OCI-LY7 (cell line): ENCODE data around the gene ZNF552. TPM values are rescaled to one million over a fixed set of nuclear protein-coding genes. Genes with fewer than 3 reads are reported as not detected.

Experiments used
- BruUV-seq: library from RNA; stranded (reverse); fragments of 400-500 nt; replicated peaks from 2 replicates; lab custom pipeline; 2021; lab: Mats Ljungman, UMichigan
- CTCF ChIA-PET: fragments of 300-600 bp; sonication (Branson Sonifier 250); formaldehyde crosslinking; loops from one replicate; lab custom pipeline; 2022; ENCODE audit warnings: antibody characterized with exemption; ENCODE audit not compliant: unreplicated experiment; lab: Charles Lee
- POLR2A ChIA-PET: fragments of 300-600 bp; sonication (Branson Sonifier 250); formaldehyde crosslinking; loops from one replicate; lab custom pipeline; 2022; ENCODE audit warnings: antibody characterized with exemption; lab: Charles Lee
- DNase-seq: peaks from one replicate; pipeline ENCODE4 v3.0.0-alpha.2; 2015; ENCODE audit warnings: low spot score
- H2AFZ ChIP-seq: fragments of 200-600 bp; sonication (generic), shearing (Covaris generic); 2 replicates; pipeline ENCODE4 v1.6.1; 2014; ENCODE audit warnings: mild to moderate bottlenecking, antibody characterized with exemption, low read length, moderate library complexity
- H3K27ac ChIP-seq: fragments of 200-600 bp; sonication (generic); 2 replicates; pipeline ENCODE4 v1.5.1; 2014; ENCODE audit warnings: mixed run types, low read depth, mild to moderate bottlenecking, moderate library complexity, low read length, inconsistent platforms; ENCODE audit not compliant: poor library complexity, severe bottlenecking
- H3K36me3 ChIP-seq: fragments of 200-600 bp; sonication (generic); 2 replicates; pipeline ENCODE4 v1.6.1; 2014; ENCODE audit warnings: mild to moderate bottlenecking, antibody characterized with exemption, low read length, moderate library complexity, mixed read lengths; ENCODE audit not compliant: insufficient read depth
- H3K4me1 ChIP-seq: fragments of 200-600 bp; sonication (generic); 2 replicates; pipeline ENCODE4 v1.5.1; 2014; ENCODE audit warnings: mild to moderate bottlenecking, low read length; ENCODE audit not compliant: insufficient read depth, poor library complexity, severe bottlenecking
- H3K4me2 ChIP-seq: fragments of 200-600 bp; sonication (generic); 2 replicates; pipeline ENCODE4 v1.6.1; 2014; ENCODE audit warnings: mild to moderate bottlenecking, low read length
- H3K4me3 ChIP-seq: fragments of 200-600 bp; sonication (generic); 2 replicates; pipeline ENCODE4 v1.5.1; 2014; ENCODE audit warnings: mild to moderate bottlenecking, low read depth, low read length; ENCODE audit not compliant: poor library complexity, severe bottlenecking
- H3K79me2 ChIP-seq: fragments of 200-600 bp; sonication (generic); 2 replicates; pipeline ENCODE4 v1.6.1; 2016; ENCODE audit warnings: low read depth, mild to moderate bottlenecking, low read length, moderate library complexity, mixed read lengths; ENCODE audit not compliant: insufficient read depth
- H3K9me2 ChIP-seq: fragments of 200-600 bp; sonication (generic); 2 replicates; pipeline ENCODE4 v1.6.1; 2016; ENCODE audit warnings: mild to moderate bottlenecking, low read length, mixed read lengths; ENCODE audit not compliant: insufficient read depth
- H3K9me3 ChIP-seq: fragments of 200-600 bp; sonication (generic); 2 replicates; pipeline ENCODE4 v1.6.1; 2014; ENCODE audit warnings: mild to moderate bottlenecking, mixed run types, low read length, mixed read lengths
- H4K20me1 ChIP-seq: fragments of 200-600 bp; sonication (generic); 2 replicates; pipeline ENCODE4 v1.6.1; 2014; ENCODE audit warnings: mild to moderate bottlenecking, antibody characterized with exemption, low read length, moderate library complexity, mixed read lengths; ENCODE audit not compliant: insufficient read depth
- CTCF ChIP-seq: fragments of 200-600 bp; sonication (generic); conservative IDR thresholded peaks from 2 replicates; pipeline ENCODE4 v1.5.1; 2014; ENCODE audit warnings: mild to moderate bottlenecking, antibody characterized with exemption, low read length, moderate library complexity, mixed read lengths
- EZH2phosphoT487 ChIP-seq: fragments of 200-600 bp; sonication (generic); IDR thresholded peaks from 2 replicates; pipeline ENCODE4 v1.6.1; 2018; ENCODE audit warnings: low read depth, borderline replicate concordance, mild to moderate bottlenecking, mixed run types, antibody characterized with exemption, low read length, moderate library complexity, mixed read lengths
- intact Hi-C: fragments of 100-400 bp; cut with micrococcal nuclease; formaldehyde crosslinking; loops from one replicate; pipeline ENCODE4 v1.10.0; 2022; ENCODE audit not compliant: unreplicated experiment
- total RNA-seq, 2 experiments: library from RNA; depleted of rRNA in 1 of 2; stranded (reverse); fragments of >200 nt in 1 of 2; shearing (Covaris generic) in 1 of 2; gene quantifications; 2 replicates each; pipeline ENCODE4 v1.2.3, GENCODE V29; 2014 to 2022

ZNF552 gene
- total RNA-seq, 2 experiments from 2014 or later: 8.6 to 11.4 TPM

- peaks cover 21% of the 10 kb centered on the region; the same call in 1 of the 2 replicates for H3K79me2 ChIP-seq
- POLR2A ChIA-PET: no interaction called here
- no TSS peak for BruUV-seq
Observed at GRCh38 chr19:57786286-57786685, 28.4 kb downstream of the ZNF552 start.

GRCh38 chr19:57779220-57779845, 35.4 kb downstream of the ZNF552 start:
- BruUV-seq: no TSS peak
- Histone ChIP-seq H3K9me2 (no peaks in the 10 kb centered on the region), H4K20me1 (no peaks in the 10 kb centered on the region), H2AFZ (no peak overlapping the region), H3K79me2 (peaks cover 81% of the 10 kb centered on the region), H3K4me3 (no peak overlapping the region), H3K9me3 (no peaks in the 10 kb centered on the region), H3K27ac (no peak overlapping the region), H3K4me2 (no peak overlapping the region), H3K4me1 (peaks cover 12% of the 10 kb centered on the region), H3K36me3 (peaks cover 85% of the 10 kb centered on the region)
- DNase-seq: no peak
- ChIA-PET CTCF (no interaction called here), POLR2A (no interaction called here)
- TF ChIP-seq EZH2phosphoT487: no peak
- no peak for TF ChIP-seq CTCF
- intact Hi-C loops: no loop called here

More at GRCh38 chr19:57786286-57786685, 28.4 kb downstream of the ZNF552 start:
- Histone ChIP-seq H2AFZ (no peak overlapping the region), H3K4me3 (no peak overlapping the region), H3K36me3 (peaks cover 66% of the 10 kb centered on the region), H3K9me3 (no peaks in the 10 kb centered on the region), H3K4me1 (no peaks in the 10 kb centered on the region), H3K27ac (no peak overlapping the region), H4K20me1 (no peaks in the 10 kb centered on the region), H3K9me2 (no peaks in the 10 kb centered on the region), H3K4me2 (no peak overlapping the region)
- no peak for DNase-seq
- CTCF ChIA-PET: no interaction called here
- intact Hi-C loops: no loop called here
- TF ChIP-seq EZH2phosphoT487 (no peak), CTCF (no peak)

DNA sequence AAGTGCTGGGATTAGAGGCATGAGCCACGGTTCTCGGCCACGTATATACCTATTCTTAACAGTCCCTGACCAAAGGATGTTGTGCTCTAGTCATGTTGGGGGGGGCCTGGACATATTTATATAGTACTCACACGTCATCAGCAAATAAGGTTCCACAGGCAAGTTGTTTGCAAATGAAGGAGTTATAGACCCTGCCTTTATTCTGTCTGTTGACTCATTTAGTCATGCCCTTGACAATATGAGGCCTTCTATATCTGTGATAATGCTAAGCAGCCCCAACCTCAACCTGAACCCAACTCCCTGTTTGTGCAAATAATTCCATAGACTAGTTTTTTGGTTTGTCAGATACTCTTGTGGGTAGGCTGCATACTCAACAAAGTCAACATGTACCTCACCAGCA, 36.4 kb downstream of the ZNF552 start:
- no peaks in the 10 kb centered on the region for H3K9me2 ChIP-seq
- H3K27ac ChIP-seq: no peak overlapping the region
- BruUV-seq: no TSS peak
- intact Hi-C loops: no loop called here
- ChIA-PET POLR2A (no interaction called here), CTCF (no interaction called here)
- no peak for TF ChIP-seq EZH2phosphoT487
- TF ChIP-seq CTCF: no peak
- H3K9me3 ChIP-seq: no peaks in the 10 kb centered on the region
- no peak overlapping the region for H3K4me3 ChIP-seq
- H3K4me2 ChIP-seq: no peak overlapping the region
- H2AFZ ChIP-seq: no peak overlapping the region
- H3K4me1 ChIP-seq: peaks cover 16% of the 10 kb centered on the region
- peaks cover 83% of the 10 kb centered on the region for H3K79me2 ChIP-seq
- no peaks in the 10 kb centered on the region for H4K20me1 ChIP-seq
- peaks cover 85% of the 10 kb centered on the region for H3K36me3 ChIP-seq
- DNase-seq: no peak
